ENCODE data around the gene ZNF77.
"Not testable (repeated sequence)": the region's sequence is repeated elsewhere in the genome, so short reads cannot be mapped to it uniquely, and the experiment has no call there.

Gene ZNF77

DNA sequence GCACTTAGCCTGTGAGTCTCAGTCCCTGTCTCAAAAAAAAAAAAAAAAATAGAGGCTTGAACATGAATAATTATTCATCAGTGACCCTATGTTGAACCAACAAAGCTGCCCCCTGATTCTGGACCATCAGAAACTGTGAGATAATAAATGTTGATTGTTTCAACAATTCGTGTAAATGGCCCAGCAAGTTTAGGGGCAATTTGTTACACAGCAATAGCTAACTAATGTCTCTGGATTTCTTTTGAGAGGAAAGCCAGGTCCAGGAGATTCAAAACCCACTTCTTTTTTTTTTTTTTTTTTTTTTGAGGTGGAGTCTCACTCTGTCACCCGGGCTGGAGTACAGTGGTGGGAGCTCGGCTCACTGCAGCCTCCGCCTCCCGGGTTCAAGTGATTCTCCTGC is 20.1 kb upstream of the ZNF77 start:
- no peaks in the 10 kb centered on the region for H3K27me3 ChIP-seq (ENCODE audit: insufficient read depth, low read length, poor library complexity)
- H3K79me2 ChIP-seq (ENCODE audit: insufficient read depth, low read length): no peaks in the 10 kb centered on the region
- no peak overlapping the region for H2AFZ ChIP-seq (ENCODE audit: low read depth, low read length)
- H3K9me3 ChIP-seq (ENCODE audit: insufficient read depth, low read length, severe bottlenecking): no peaks in the 10 kb centered on the region
- TF ChIP-seq EZH2 (IDR thresholded peaks at IDR 0.05; ENCODE audit: borderline replicate concordance, low read depth, low read length, severe bottlenecking) (no peak), CTCF (IDR thresholded peaks at IDR 0.05; ENCODE audit: borderline replicate concordance, extremely low read depth, low read length, poor library complexity, severe bottlenecking) (no peak)
- H3K4me2 ChIP-seq (ENCODE audit: insufficient read depth, low read length): no peak overlapping the region
- no peak for DNase-seq
- no peaks in the 10 kb centered on the region for H3K36me3 ChIP-seq (ENCODE audit: insufficient read depth, low read length)
- peaks cover 6% of the 10 kb centered on the region for H3K4me1 ChIP-seq (ENCODE audit: insufficient read depth, low read length)
- no peak overlapping the region for H3K9ac ChIP-seq (ENCODE audit: low read depth, low read length)
- H3K4me3 ChIP-seq (ENCODE audit: low read depth in 1 of 2, low read length in 2 of 2): no peak overlapping the region
- no peak overlapping the region for H3K27ac ChIP-seq (ENCODE audit: low read length)
- ATAC-seq (ENCODE audit: insufficient read depth, low read depth): no peak
- H4K20me1 ChIP-seq (ENCODE audit: insufficient read depth, low read length): no peaks in the 10 kb centered on the region

- H3K79me2 ChIP-seq (ENCODE audit: insufficient read depth, low read length); H3K27me3 ChIP-seq (ENCODE audit: insufficient read depth, low read length, poor library complexity); ATAC-seq (ENCODE audit: insufficient read depth, low read depth); H2AFZ ChIP-seq (ENCODE audit: low read depth, low read length); H3K9ac ChIP-seq (ENCODE audit: low read depth, low read length); H3K4me2 ChIP-seq (ENCODE audit: insufficient read depth, low read length); H3K36me3 ChIP-seq (ENCODE audit: insufficient read depth, low read length); H3K27ac ChIP-seq (ENCODE audit: low read length); DNase-seq; H3K9me3 ChIP-seq (ENCODE audit: insufficient read depth, low read length, severe bottlenecking); H3K4me1 ChIP-seq (ENCODE audit: insufficient read depth, low read length); H4K20me1 ChIP-seq (ENCODE audit: insufficient read depth, low read length); H3K4me3 ChIP-seq (ENCODE audit: low read depth in 1 of 2, low read length in 2 of 2): not testable (repeated sequence)
Observed at GRCh38 chr19:2963631-2964030, 18.9 kb upstream of the ZNF77 start.

DNA sequence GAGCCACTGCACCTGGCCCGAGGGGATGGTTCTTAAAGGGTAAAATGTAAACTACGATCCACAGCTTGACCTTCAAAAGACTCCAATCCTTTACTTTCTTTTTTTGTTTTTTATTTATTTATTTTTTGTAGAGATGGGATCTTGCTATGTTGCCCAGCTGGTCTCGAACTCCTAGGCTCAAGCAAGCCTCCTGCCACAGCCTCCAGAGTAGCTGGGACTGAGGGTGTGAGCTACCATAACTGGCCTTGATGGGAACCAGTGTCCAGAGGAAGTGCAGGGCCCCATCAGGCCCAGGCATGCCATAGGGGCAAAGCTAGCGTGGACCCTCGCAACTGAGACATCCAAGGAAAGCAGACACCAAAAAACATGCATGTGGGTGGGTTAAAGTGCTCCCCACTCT is 18.4 kb upstream of the ZNF77 start:
- Histone ChIP-seq H3K36me3 (ENCODE audit: insufficient read depth, low read length) (no peaks in the 10 kb centered on the region), H3K9ac (ENCODE audit: low read depth, low read length) (no peak overlapping the region), H3K79me2 (ENCODE audit: insufficient read depth, low read length) (no peaks in the 10 kb centered on the region), H3K27me3 (ENCODE audit: insufficient read depth, low read length, poor library complexity) (no peaks in the 10 kb centered on the region), H4K20me1 (ENCODE audit: insufficient read depth, low read length) (no peaks in the 10 kb centered on the region), H3K27ac (ENCODE audit: low read length) (no peak overlapping the region), H3K4me1 (ENCODE audit: insufficient read depth, low read length) (no peaks in the 10 kb centered on the region; the same call in 1 of the 2 replicates), H3K9me3 (ENCODE audit: insufficient read depth, low read length, severe bottlenecking) (no peaks in the 10 kb centered on the region), H2AFZ (ENCODE audit: low read depth, low read length) (no peak overlapping the region), H3K4me2 (ENCODE audit: insufficient read depth, low read length) (no peak overlapping the region), H3K4me3 (ENCODE audit: low read depth in 1 of 2, low read length in 2 of 2) (no peak overlapping the region)
- ATAC-seq (ENCODE audit: insufficient read depth, low read depth): no peak
- DNase-seq: no peak
- TF ChIP-seq EZH2 (IDR thresholded peaks at IDR 0.05; ENCODE audit: borderline replicate concordance, low read depth, low read length, severe bottlenecking): no peak
- no peak for TF ChIP-seq CTCF (IDR thresholded peaks at IDR 0.05; ENCODE audit: borderline replicate concordance, extremely low read depth, low read length, poor library complexity, severe bottlenecking)

DNA sequence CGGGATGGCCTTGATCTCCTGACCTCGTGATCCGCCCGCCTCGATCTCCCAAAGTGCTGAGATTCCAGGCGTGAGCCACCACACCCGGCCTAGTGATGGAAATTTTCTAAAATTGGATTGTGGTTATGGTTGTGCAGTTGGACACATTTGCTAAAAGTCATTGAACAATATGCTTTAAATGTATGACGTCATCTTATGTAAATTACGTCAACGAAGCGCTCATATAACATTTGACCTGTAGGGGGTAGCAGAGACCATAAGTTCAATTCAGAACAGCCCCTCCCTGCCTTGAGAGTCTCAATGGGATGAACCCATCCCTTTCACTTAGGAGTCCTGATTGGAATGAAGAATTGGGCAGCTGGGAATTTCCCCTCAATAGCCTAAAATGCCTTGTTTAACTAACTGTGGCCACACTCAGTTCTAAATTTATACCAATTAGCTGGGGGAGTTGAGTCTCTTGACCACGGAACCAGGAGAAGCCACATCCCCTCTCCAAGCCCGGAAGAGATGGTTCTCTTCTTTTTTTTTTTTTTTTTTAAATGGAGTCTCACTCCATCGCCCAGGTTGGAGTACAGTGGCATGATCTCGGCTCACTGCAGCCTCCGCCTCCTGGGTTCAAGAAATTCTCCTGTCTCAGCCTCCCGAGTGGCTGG is 17.4 kb upstream of the ZNF77 start:
- Histone ChIP-seq H2AFZ (ENCODE audit: low read depth, low read length) (no peak overlapping the region), H3K4me2 (ENCODE audit: insufficient read depth, low read length) (no peak overlapping the region)
- TF ChIP-seq CTCF (IDR thresholded peaks at IDR 0.05; ENCODE audit: borderline replicate concordance, extremely low read depth, low read length, poor library complexity, severe bottlenecking): peak; percentile 89
- no peak for TF ChIP-seq EZH2 (IDR thresholded peaks at IDR 0.05; ENCODE audit: borderline replicate concordance, low read depth, low read length, severe bottlenecking)

More for the DNA sequence above, 17.4 kb upstream of the ZNF77 start:
- H4K20me1 ChIP-seq (ENCODE audit: insufficient read depth, low read length): no peaks in the 10 kb centered on the region
- no peaks in the 10 kb centered on the region for H3K27me3 ChIP-seq (ENCODE audit: insufficient read depth, low read length, poor library complexity)
- H3K4me3 ChIP-seq (ENCODE audit: low read depth in 1 of 2, low read length in 2 of 2): no peak overlapping the region
- no peaks in the 10 kb centered on the region; the same call in 1 of the 2 replicates for H3K4me1 ChIP-seq (ENCODE audit: insufficient read depth, low read length)
- DNase-seq (peak; percentile 67), ATAC-seq (ENCODE audit: insufficient read depth, low read depth) (peak; percentile 67)
- H3K79me2 ChIP-seq (ENCODE audit: insufficient read depth, low read length): no peaks in the 10 kb centered on the region
- H3K27ac ChIP-seq (ENCODE audit: low read length): no peak overlapping the region
- no peak overlapping the region for H3K9ac ChIP-seq (ENCODE audit: low read depth, low read length)
- H3K36me3 ChIP-seq (ENCODE audit: insufficient read depth, low read length): no peaks in the 10 kb centered on the region
- no peaks in the 10 kb centered on the region for H3K9me3 ChIP-seq (ENCODE audit: insufficient read depth, low read length, severe bottlenecking)

Measured in DND-41 (cell line).